ACC112 (cell line): ENCODE data around the gene GRK6.

Experiments used
- H2AFZ ChIP-seq: fragments of 200-600 bp; sonication (generic); one replicate; pipeline ENCODE4 v1.6.0; 2017; ENCODE audit warnings: antibody characterized with exemption, low read length; ENCODE audit not compliant: unreplicated experiment
- H3K27ac ChIP-seq: fragments of 200-600 bp; sonication (generic); 2 replicates; pipeline ENCODE4 v1.5.1; 2014; ENCODE audit warnings: low read depth, mild to moderate bottlenecking, antibody characterized with exemption, low read length, moderate library complexity
- H3K27me3 ChIP-seq: fragments of 200-600 bp; sonication (generic); 2 replicates; pipeline ENCODE4 v1.6.1; 2014; ENCODE audit warnings: mild to moderate bottlenecking, antibody characterized with exemption, low read length, moderate library complexity, mixed read lengths; ENCODE audit not compliant: insufficient read depth
- H3K36me3 ChIP-seq: fragments of 200-600 bp; sonication (generic); 2 replicates; pipeline ENCODE4 v1.6.1; 2016; ENCODE audit warnings: mild to moderate bottlenecking, antibody characterized with exemption, low read length, moderate library complexity, mixed read lengths; ENCODE audit not compliant: insufficient read depth
- H3K4me1 ChIP-seq: fragments of 200-600 bp; sonication (generic); one replicate; pipeline ENCODE4 v1.6.1; 2016; ENCODE audit warnings: low read length, mixed read lengths; ENCODE audit not compliant: insufficient read depth, unreplicated experiment, control insufficient read depth
- H3K4me3 ChIP-seq: fragments of 200-600 bp; sonication (generic); 2 replicates; pipeline ENCODE4 v1.5.1; 2014; ENCODE audit warnings: mild to moderate bottlenecking, low read depth, low read length
- H3K79me2 ChIP-seq: fragments of 200-600 bp; sonication (generic); one replicate; pipeline ENCODE4 v1.6.0; 2016; ENCODE audit warnings: low read length; ENCODE audit not compliant: control insufficient read depth, unreplicated experiment, insufficient read depth

Gene GRK6

GRCh38 chr5:177468329-177468684, 41.8 kb downstream of the GRK6 start:
- Histone ChIP-seq H3K79me2 (peaks cover 45% of the 10 kb centered on the region), H3K36me3 (peaks cover 17% of the 10 kb centered on the region), H3K27me3 (no peaks in the 10 kb centered on the region), H3K4me1 (peaks cover 39% of the 10 kb centered on the region), H3K4me3 (no peak overlapping the region), H2AFZ (no peak overlapping the region), H3K27ac (no peak overlapping the region)

- Histone ChIP-seq H3K36me3 (peaks cover 17% of the 10 kb centered on the region), H3K79me2 (peaks cover 45% of the 10 kb centered on the region), H2AFZ (no peak overlapping the region), H3K4me1 (peaks cover 39% of the 10 kb centered on the region), H3K4me3 (no peak overlapping the region), H3K27me3 (no peaks in the 10 kb centered on the region), H3K27ac (peak overlapping the region; percentile 56)
Observed at GRCh38 chr5:177468685-177469628, 42.5 kb downstream of the GRK6 start.

GRCh38 chr5:177469750-177470525, 43.5 kb downstream of the GRK6 start:
- Histone ChIP-seq H3K79me2 (peaks cover 45% of the 10 kb centered on the region), H3K4me1 (peaks cover 39% of the 10 kb centered on the region), H2AFZ (no peak overlapping the region), H3K27me3 (no peaks in the 10 kb centered on the region), H3K4me3 (no peak overlapping the region), H3K36me3 (peaks cover 17% of the 10 kb centered on the region), H3K27ac (peak overlapping the region; percentile 56)

GRCh38 chr5:177470759-177471536, 44.5 kb downstream of the GRK6 start:
- Histone ChIP-seq H3K27ac (peak overlapping the region; percentile 45), H3K79me2 (peaks cover 45% of the 10 kb centered on the region), H2AFZ (no peak overlapping the region), H3K27me3 (no peaks in the 10 kb centered on the region), H3K4me1 (peaks cover 39% of the 10 kb centered on the region), H3K4me3 (peak overlapping the region; percentile 99), H3K36me3 (peaks cover 10% of the 10 kb centered on the region; the same call in 1 of the 2 replicates)

- peaks cover 45% of the 10 kb centered on the region for H3K79me2 ChIP-seq
- H3K27ac ChIP-seq = peak overlapping the region; percentile 45
- H3K4me3 ChIP-seq = peak overlapping the region; percentile 99
- H2AFZ ChIP-seq = no peak overlapping the region
- H3K27me3 ChIP-seq = no peaks in the 10 kb centered on the region
- peaks cover 5% of the 10 kb centered on the region; the same call in 1 of the 2 replicates for H3K36me3 ChIP-seq
- H3K4me1 ChIP-seq = peaks cover 47% of the 10 kb centered on the region
Observed at GRCh38 chr5:177471610-177472356, 45.3 kb downstream of the GRK6 start.

- Histone ChIP-seq H3K4me1 (peaks cover 50% of the 10 kb centered on the region), H2AFZ (no peak overlapping the region), H3K4me3 (peak overlapping the region; percentile 99), H3K79me2 (peaks cover 45% of the 10 kb centered on the region), H3K27me3 (no peaks in the 10 kb centered on the region), H3K36me3 (peaks cover 5% of the 10 kb centered on the region; the same call in 1 of the 2 replicates), H3K27ac (peak overlapping the region; percentile 45)
Observed at GRCh38 chr5:177472460-177473442, 46.3 kb downstream of the GRK6 start.

GRCh38 chr5:177473443-177474001, 47.0 kb downstream of the GRK6 start, which contains the start of gene DBN1:
TSS of gene DBN1 (minus strand) at chr5:177473634. CDS start at chr5:177473521, 113 bp downstream.
- peaks cover 47% of the 10 kb centered on the region for H3K4me1 ChIP-seq

GRCh38 chr5:177474002-177474476, 47.6 kb downstream of the GRK6 start:
- Histone ChIP-seq H2AFZ (no peak overlapping the region), H3K27ac (no peak overlapping the region), H3K27me3 (no peaks in the 10 kb centered on the region), H3K79me2 (peaks cover 39% of the 10 kb centered on the region), H3K36me3 (no peaks in the 10 kb centered on the region), H3K4me3 (no peak overlapping the region), H3K4me1 (peaks cover 43% of the 10 kb centered on the region)

More at GRCh38 chr5:177473443-177474001, 47.0 kb downstream of the GRK6 start, which contains the start of gene DBN1:
- H2AFZ ChIP-seq = no peak within 1 kb of the TSS
- H3K4me3 ChIP-seq = peak within 1 kb of the TSS; percentile 99
- peaks cover 41% of the 10 kb centered on the region for H3K79me2 ChIP-seq
- H3K36me3 ChIP-seq = peaks cover under 1% of the 10 kb centered on the region; the same call in 1 of the 2 replicates
- peak within 1 kb of the TSS; percentile 45 for H3K27ac ChIP-seq
- H3K27me3 ChIP-seq = no peaks in the 10 kb centered on the region
